H1 (cell line): Measurements from ENCODE around the gene IKBIP. TPM values are rescaled to one million over a fixed set of nuclear protein-coding genes. Genes with fewer than 3 reads are reported as not detected.

ENCODE experiments used
- ZNF274 ChIP-seq: IDR thresholded peaks from 2 replicates; pipeline ENCODE4 v1.7.0; 2012; ENCODE audit warnings: low read length, borderline replicate concordance; ENCODE audit errors: extremely low read depth
- polyA plus RNA-seq, 7 experiments: library from polyadenylated mRNA; depleted of rRNA in 3 of 7; stranded (reverse) in 5 of 7; unstranded in 2 of 7; fragments of >200 nt in 5 of 7; fragments of 200-250 nt in 2 of 7; gene quantifications; 1 replicate in 5 of 7; 2 replicates in 1 of 7; 4 replicates in 1 of 7; pipeline versions ENCODE4 v1.2.1 to v1.2.3, GENCODE V29; 2011 to 2013; ENCODE audit warnings: missing spikeins in 2 of 7, mixed read lengths in 2 of 7
- total RNA-seq: library from RNA; stranded (reverse); fragmentation: NEBNext Ultra II Directional; extraction: Animal tissue kit (Norgen Biotek cat#: 25700); gene quantifications from 2 replicates; pipeline ENCODE4 v1.2.1, GENCODE V29; 2021

IKBIP gene
- total and polyA plus RNA-seq, 2 of the 8 experiments (the other 6 are each of a cell fraction or from before 2014, with no cell fraction given) = 2.7 to 12.4 TPM

GRCh38 chr12:98679611-98680005, 35.0 kb upstream of the IKBIP start (continued):
- TF ChIP-seq ZNF274 = no peak
